ENCODE measurements around the gene CDC25B. TPM values are rescaled to one million over a fixed set of nuclear protein-coding genes. Genes with fewer than 3 reads are reported as not detected.

Gene CDC25B
- total and polyA plus RNA-seq, 2 of the 13 experiments (the other 11 are each of a cell fraction or from before 2014, with no cell fraction given), result 14.5 to 19.4 TPM

GRCh38 chr20:3767427-3768341 is 28.4 kb upstream of the CDC25B start, which contains the start of gene ADISSP (continued):
- TF ChIP-seq NFAT5 (CRISPR knock-in tag; IDR thresholded peaks at IDR 0.05), result peak; percentile 72; the same call in 1 of the 2 replicates
- TF ChIP-seq GABPB1 (CRISPR knock-in tag; IDR thresholded peaks at IDR 0.05), result peak; percentile 85
- peak; percentile 73; the same call in 1 of the 2 replicates for TF ChIP-seq THRA (CRISPR knock-in tag; IDR thresholded peaks at IDR 0.05; ENCODE audit: borderline replicate concordance)
- no peak for TF ChIP-seq ZNF17 (CRISPR knock-in tag; IDR thresholded peaks at IDR 0.05)
- peak; percentile 95 for TF ChIP-seq ADNP (CRISPR knock-in tag; IDR thresholded peaks at IDR 0.05)
- TF ChIP-seq ZNF12 (CRISPR knock-in tag; IDR thresholded peaks at IDR 0.05), result no peak
- TF ChIP-seq ZFP82 (CRISPR knock-in tag; IDR thresholded peaks at IDR 0.05; ENCODE audit: borderline replicate concordance), result peak; percentile 92
- TF ChIP-seq ZNF598 (CRISPR knock-in tag; IDR thresholded peaks at IDR 0.05; ENCODE audit: borderline replicate concordance), result peak; percentile 91; the same call in 1 of the 2 replicates
- no peak for TF ChIP-seq GLMP (CRISPR knock-in tag; IDR thresholded peaks at IDR 0.05; ENCODE audit: borderline replicate concordance)
- peak; percentile 98 for TF ChIP-seq ZNF383 (CRISPR knock-in tag; IDR thresholded peaks at IDR 0.05; ENCODE audit: borderline replicate concordance)
- TF ChIP-seq ZFP36L1 (CRISPR knock-in tag; IDR thresholded peaks at IDR 0.05), result peak; percentile 70; the same call in 1 of the 2 replicates
- TF ChIP-seq U2AF2 (IDR thresholded peaks at IDR 0.05; ENCODE audit: low read depth, low read length), result 0 out of 2 replicates have a peak, but pooled peaks have one; percentile 73
- no peak for TF ChIP-seq ZMAT5 (CRISPR knock-in tag; IDR thresholded peaks at IDR 0.05; ENCODE audit: borderline replicate concordance, low read depth)
- TF ChIP-seq CHD2 (IDR thresholded peaks at IDR 0.05; ENCODE audit: low read depth, low read length), result peak; percentile 97
- peak; percentile 45; the same call in 1 of the 2 replicates for TF ChIP-seq ZSCAN5A (CRISPR knock-in tag; IDR thresholded peaks at IDR 0.05; ENCODE audit: borderline replicate concordance)
- peak; percentile 97 for TF ChIP-seq MXD3 (CRISPR knock-in tag; IDR thresholded peaks at IDR 0.05)
- TF ChIP-seq ZNF343 (CRISPR knock-in tag; IDR thresholded peaks at IDR 0.05), result peak; percentile 74; the same call in 1 of the 2 replicates
- TF ChIP-seq SP5 (CRISPR knock-in tag; IDR thresholded peaks at IDR 0.05; ENCODE audit: borderline replicate concordance, low read depth), result peak; percentile 67

Measured in HepG2 (cell line).